Measurements from ENCODE around the gene RAD51B. TPM values are rescaled to one million over a fixed set of nuclear protein-coding genes. Genes with fewer than 3 reads are reported as not detected.

The RAD51B gene
- total and polyA plus RNA-seq, 2 of the 13 experiments (the other 11 are each of a cell fraction or from before 2014, with no cell fraction given), result 7.0 to 9.5 TPM

- TF ChIP-seq THAP8 (CRISPR knock-in tag; IDR thresholded peaks at IDR 0.05; ENCODE audit: borderline replicate concordance) (no peak), ISL2 (CRISPR knock-in tag; IDR thresholded peaks at IDR 0.05) (no peak), EEA1 (CRISPR knock-in tag; IDR thresholded peaks at IDR 0.05; ENCODE audit: borderline replicate concordance) (no peak)
- TF ChIP-seq, protein P1, sequence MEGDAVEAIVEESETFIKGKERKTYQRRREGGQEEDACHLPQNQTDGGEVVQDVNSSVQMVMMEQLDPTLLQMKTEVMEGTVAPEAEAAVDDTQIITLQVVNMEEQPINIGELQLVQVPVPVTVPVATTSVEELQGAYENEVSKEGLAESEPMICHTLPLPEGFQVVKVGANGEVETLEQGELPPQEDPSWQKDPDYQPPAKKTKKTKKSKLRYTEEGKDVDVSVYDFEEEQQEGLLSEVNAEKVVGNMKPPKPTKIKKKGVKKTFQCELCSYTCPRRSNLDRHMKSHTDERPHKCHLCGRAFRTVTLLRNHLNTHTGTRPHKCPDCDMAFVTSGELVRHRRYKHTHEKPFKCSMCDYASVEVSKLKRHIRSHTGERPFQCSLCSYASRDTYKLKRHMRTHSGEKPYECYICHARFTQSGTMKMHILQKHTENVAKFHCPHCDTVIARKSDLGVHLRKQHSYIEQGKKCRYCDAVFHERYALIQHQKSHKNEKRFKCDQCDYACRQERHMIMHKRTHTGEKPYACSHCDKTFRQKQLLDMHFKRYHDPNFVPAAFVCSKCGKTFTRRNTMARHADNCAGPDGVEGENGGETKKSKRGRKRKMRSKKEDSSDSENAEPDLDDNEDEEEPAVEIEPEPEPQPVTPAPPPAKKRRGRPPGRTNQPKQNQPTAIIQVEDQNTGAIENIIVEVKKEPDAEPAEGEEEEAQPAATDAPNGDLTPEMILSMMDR (CRISPR knock-in tag; IDR thresholded peaks at IDR 0.05), result no peak
- TF ChIP-seq, protein P2, sequence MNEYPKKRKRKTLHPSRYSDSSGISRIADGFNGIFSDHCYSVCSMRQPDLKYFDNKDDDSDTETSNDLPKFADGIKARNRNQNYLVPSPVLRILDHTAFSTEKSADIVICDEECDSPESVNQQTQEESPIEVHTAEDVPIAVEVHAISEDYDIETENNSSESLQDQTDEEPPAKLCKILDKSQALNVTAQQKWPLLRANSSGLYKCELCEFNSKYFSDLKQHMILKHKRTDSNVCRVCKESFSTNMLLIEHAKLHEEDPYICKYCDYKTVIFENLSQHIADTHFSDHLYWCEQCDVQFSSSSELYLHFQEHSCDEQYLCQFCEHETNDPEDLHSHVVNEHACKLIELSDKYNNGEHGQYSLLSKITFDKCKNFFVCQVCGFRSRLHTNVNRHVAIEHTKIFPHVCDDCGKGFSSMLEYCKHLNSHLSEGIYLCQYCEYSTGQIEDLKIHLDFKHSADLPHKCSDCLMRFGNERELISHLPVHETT (CRISPR knock-in tag; conservative IDR thresholded peaks at IDR 0.05), result no peak
Observed at GRCh38 chr14:68542346-68542745, 722.8 kb downstream of the RAD51B start (continued).

DNA sequence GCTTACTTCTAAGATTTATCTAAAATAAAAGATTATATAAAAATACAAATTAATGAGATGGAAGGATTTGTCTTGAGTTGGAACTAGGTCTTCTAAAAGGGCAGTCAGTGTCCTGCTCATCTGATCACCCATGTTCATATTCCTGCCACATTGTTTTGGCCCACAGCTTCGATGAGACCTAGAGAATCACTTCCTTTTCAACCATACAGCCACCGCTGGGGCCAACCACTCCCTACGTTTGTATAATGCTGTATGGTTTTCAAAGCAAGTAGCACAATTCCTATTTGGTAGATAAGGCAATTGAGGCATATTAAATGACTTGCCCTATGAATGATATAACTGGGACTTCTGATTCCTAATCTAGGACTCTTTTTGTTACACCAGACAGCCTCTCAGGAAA, 723.9 kb downstream of the RAD51B start:
- no peak overlapping the region for H3K4me2 ChIP-seq (ENCODE audit: low read depth, low read length)
- no peak overlapping the region for H3K27ac ChIP-seq (ENCODE audit: extremely low read length, insufficient read depth, low read length)
- WGBS (ENCODE audit: low lambda C conversion rate), result 75% methylated on average over 3 of the region's 3 CpGs
- no peaks in the 10 kb centered on the region for H3K27me3 ChIP-seq (ENCODE audit: control insufficient read depth in 1 of 2, insufficient read depth in 2 of 2, low read length in 2 of 2)
- no peaks in the 10 kb centered on the region for H3K79me2 ChIP-seq (ENCODE audit: insufficient read depth, low read length)
- ChIA-PET POLR2A (no interaction called here), CTCF (ENCODE audit: low intra/inter-chr PET ratio, low total read pairs) (no interaction called here)
- no peak overlapping the region for H3K4me3 ChIP-seq (replicated peaks in 1 of 3; ENCODE audit: insufficient read depth in 1 of 3, low read depth in 2 of 3, low read length in 3 of 3)
- no peaks in the 10 kb centered on the region for H4K20me1 ChIP-seq (ENCODE audit: insufficient read depth, low read length)
- no peak overlapping the region for H3K9ac ChIP-seq (ENCODE audit: insufficient read depth, low read depth, low read length)
- FAIRE-seq, result no peak
- DNase-seq (ENCODE audit: low spot score), result no peak
- no peak for ATAC-seq
- no peak overlapping the region for H2AFZ ChIP-seq (ENCODE audit: low read length)
- no TSS peak for BruUV-seq (replicated peaks)
- in situ Hi-C loops (cut with HindIII; ENCODE audit: extremely low pct_ligation_motif_present, low pct_unique_long_range_greater_than_20kb), result no loop called here
- H3K36me3 ChIP-seq (replicated peaks in 1 of 2; ENCODE audit: control insufficient read depth in 1 of 2, insufficient read depth in 2 of 2, low read length in 2 of 2), result no peaks in the 10 kb centered on the region
- no peaks in the 10 kb centered on the region for H3K9me3 ChIP-seq (ENCODE audit: low read length)
- peaks cover 27% of the 10 kb centered on the region for H3K4me1 ChIP-seq (ENCODE audit: insufficient read depth, low read length)
- intact Hi-C loops (cut with micrococcal nuclease; ENCODE audit: unreplicated experiment), result no loop called here
- TF ChIP-seq TIGD3 (CRISPR knock-in tag; IDR thresholded peaks at IDR 0.05; ENCODE audit: borderline replicate concordance), result no peak
- no peak for TF ChIP-seq AFF4 (CRISPR knock-in tag; IDR thresholded peaks at IDR 0.05)
- TF ChIP-seq ZNF619 (CRISPR knock-in tag; IDR thresholded peaks at IDR 0.05), result no peak
- no peak for TF ChIP-seq PAX8 (CRISPR knock-in tag; IDR thresholded peaks at IDR 0.05; ENCODE audit: borderline replicate concordance)
- TF ChIP-seq HIC2 (CRISPR knock-in tag; IDR thresholded peaks at IDR 0.05; ENCODE audit: low read depth), result no peak
- TF ChIP-seq KLF9 (CRISPR knock-in tag; IDR thresholded peaks at IDR 0.05; ENCODE audit: low read depth), result no peak
- no peak for TF ChIP-seq THYN1 (CRISPR knock-in tag; IDR thresholded peaks at IDR 0.05; ENCODE audit: borderline replicate concordance, low read depth)

All from HepG2 (cell line).